GM19463 (cell line): ENCODE data around the gene NTPCR.
A peak's percentile ranks its signal among the peaks of the same experiment; 100 is the strongest.

Experiments
- ATAC-seq: cut with Tn5 transposase; IDR thresholded peaks from one replicate; pipeline ENCODE4 v1.9.1; 2021; ENCODE audit warnings: mild to moderate bottlenecking, moderate library complexity; ENCODE audit not compliant: unreplicated experiment

Gene NTPCR

DNA sequence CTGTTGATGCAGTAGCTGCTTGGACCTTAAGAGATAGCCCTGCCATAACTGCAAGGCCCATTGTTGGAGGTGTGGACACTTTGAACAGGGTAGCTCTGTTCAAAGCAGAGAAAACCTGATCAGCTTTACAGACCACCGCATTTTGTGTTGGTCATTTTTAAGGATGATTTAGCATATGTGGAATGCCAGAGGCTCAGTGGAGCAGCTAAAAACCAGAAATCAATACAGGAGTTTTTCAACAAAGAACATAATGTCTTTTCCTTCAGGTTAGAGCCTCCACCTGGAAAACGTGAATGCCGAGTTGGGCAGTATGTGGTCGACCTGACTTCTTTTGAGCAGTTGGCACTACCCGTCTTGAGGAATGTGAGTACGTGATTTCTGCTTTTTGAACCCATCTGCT lies 5.7 kb downstream of the NTPCR start:
- ATAC-seq: no peak

DNA sequence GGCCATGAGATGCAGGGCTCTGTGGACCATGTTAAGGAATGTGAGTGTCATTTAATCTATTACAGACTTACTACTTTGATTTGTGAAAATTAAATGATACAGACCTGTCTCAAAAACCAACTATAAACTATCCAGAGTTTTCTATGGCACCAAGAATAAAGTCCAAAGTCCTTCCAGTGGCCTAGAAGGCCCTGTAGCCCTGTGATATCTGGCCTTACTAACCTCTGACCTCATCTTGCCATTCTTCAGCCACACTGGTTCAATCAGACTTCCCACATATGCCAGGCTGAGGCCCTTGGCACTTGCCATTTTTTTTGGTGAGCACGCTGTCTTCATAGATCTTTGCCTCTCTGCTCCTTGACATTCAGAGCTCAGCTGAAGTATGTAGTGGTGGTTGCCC lies 7.7 kb downstream of the NTPCR start:
- ATAC-seq: no peak

DNA sequence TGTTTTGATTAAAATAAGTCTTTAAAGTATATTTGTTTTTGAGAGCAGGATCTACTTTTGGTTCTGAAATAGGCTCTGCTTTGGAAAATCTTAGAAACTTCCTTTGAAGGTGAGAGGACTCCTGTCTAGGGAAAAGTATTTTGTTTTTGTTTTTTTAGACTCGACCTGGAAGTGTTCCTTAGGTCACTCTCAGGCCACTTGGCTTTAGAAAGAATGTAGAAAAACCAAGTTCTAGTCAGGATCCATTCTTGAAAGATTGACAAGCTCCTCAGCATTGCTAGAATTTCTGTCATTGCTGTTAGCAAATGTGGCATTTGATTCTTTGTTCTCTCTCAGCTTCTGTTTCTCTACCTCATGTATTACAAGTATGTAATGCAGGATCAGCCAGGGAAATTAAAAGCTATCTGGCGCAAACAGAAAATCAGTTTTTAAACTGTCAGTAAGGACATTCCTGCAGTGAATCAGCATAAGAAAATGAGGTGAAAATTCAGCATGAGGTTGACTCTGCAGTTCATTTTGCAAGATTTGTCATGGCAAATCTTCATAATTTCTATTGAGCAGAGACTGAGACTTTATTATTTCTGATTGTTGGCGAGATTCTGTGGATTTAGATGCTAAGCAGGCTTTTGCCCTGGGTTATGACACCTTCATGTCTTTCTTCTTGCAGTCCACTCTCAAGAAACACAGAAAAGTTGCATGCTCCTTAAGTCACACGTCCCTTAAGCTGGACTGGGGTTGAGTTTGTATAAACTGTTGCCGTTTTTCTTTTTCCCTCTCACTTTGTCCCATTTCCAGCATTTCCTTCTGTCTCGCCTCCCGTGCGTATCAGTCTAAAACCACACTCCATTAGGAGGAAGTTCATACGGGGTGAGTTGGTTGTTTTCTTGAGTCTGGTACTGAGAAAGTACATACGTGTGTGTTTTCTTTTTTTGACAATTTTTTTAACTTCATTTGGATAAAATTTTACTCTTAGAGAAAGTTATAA lies 12.6 kb downstream of the NTPCR start:
- no peak for ATAC-seq

DNA sequence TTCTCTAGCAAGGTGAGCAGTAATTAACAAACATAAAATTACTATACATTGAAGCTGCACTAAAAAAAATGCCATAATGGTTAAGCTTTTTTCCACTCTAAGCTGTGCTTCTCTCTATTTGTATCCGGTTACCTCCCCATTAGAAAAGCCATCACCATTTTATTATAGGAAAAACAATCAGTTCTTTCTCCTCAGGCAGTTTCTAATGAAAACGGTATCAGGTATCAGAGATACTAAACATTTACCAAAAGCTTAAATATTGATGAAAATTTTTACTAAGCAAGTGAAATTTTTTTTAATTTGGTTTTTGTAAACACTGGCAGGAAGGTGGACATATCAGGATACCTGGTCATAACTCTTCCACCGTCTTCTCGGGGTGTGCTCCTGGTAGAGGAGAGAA lies 14.2 kb downstream of the NTPCR start:
- no peak for ATAC-seq

DNA sequence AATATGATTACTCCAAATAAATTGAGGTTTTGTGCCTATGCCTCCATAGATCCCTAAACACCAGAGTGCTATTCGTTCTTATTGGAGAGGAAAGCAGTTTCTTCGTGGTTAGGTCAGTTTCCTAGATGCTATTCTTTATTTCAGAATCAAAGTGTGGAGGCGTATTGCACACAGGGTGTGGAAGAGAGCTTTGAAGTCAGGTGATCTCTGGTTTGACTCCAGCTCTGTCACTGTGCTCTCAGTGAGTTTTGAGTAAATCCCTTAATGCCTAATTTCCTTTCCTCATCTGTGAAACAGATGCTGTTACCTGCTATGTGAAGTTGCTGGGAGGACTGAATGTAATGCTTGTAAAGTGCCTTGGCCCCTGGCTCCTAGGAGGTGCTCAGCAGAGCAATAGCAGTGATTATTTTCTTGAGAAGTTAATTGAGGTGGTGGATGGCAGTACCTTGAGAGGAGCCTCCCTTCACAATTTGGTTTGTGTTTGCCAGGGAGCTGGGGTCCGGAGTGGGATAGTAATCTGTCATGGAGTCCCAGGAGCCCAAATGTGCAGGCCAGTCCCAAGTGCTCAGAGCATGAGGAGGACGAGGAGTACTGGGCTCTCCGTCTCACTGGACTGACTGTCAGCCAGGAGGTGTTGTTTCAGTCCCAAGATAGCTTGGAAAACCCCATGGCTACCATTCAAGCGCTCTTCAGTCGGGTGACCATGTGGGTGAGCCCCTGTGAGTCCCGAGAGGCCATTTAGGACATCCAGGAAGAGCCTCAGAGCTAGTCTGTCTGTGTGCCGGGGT lies 14.9 kb downstream of the NTPCR start:
- peak; percentile 49 for ATAC-seq

DNA sequence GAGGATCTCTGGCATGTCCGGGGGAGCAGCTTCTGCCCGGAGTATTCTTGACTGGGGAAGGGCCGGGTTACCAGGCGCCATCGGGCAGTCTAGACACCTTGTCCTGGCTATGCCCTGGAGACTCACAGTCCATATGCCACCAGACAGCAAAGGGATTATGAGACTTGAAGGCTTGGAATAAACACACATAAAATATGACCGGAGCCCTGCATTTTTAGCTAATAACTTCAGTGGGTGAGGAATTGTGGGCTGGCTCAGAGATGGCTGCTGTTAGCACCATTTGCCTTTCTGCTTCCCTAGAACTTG lies 15.5 kb downstream of the NTPCR start:
- no peak for ATAC-seq

DNA sequence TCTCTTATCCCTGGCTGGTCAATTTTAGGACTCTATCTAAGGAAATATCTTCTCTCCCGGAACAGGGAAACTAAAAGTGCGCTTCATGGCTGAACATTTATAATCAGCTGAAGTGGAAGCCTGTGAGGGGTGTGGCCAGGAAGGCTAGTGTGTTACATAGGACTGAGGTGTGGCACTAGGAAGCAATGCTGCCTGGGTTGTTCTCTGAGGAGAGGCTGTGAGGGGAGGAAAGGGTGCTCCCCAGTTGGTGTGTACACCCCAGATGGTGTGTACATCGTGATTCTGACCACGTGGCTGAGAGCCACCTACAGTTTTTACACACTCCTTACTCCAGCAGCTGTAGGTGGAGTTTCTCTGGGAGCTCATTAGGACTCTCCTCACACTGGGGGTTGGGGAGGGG lies 16.3 kb downstream of the NTPCR start:
- no peak for ATAC-seq

DNA sequence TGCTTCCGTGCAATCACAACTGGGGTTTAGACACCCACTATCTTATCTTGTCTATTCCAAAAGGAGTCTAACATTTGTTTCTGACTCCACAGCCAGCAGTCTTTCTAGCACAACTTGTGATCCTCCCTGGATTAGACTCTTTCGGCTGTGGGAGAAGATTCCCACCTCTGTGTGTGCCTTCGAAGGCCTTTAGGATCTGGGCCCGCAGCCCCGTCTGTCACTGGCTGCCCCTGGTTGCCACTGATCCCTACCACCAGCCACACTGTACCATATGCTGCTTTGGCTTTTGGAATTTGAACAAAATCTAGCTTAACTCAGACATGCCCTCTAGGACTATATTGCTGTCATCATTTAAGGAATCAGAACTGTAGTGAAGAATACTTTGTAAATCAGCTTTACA lies 18.0 kb downstream of the NTPCR start:
- no peak for ATAC-seq

DNA sequence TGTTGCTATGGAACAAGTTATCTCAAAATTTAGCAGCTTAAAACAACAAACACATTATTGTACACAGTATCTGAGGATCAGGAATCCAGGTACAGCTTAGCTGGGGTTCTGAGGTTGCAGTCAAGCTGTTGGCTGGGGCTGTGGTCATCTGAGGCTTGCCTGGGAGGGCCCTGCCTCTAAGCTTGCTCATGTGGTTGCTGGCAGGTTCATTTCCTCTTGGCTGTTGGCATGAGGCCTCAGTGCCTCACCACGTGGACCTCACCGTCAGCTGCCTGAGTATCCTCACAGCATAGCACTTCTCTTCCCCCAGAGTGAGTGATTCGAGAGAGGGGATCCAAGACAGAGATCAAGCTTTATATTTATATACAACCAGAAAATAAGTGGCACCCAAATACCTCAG lies 18.6 kb downstream of the NTPCR start:
- peak; percentile 73 for ATAC-seq

DNA sequence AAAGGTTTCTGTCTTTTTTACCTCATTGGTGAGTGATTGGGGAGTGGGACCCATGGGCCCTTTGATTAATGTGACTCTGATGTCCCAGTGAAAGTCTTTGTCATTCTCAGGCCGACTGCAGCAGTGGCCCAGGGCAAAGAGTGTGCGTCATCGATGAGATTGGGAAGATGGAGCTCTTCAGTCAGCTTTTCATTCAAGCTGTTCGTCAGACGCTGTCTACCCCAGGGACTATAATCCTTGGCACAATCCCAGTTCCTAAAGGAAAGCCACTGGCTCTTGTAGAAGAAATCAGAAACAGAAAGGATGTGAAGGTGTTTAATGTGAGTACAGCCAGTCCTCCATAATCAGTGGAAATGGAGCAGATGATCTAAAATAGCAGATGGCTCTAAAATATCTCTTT lies 19.4 kb downstream of the NTPCR start:
- ATAC-seq: no peak

DNA sequence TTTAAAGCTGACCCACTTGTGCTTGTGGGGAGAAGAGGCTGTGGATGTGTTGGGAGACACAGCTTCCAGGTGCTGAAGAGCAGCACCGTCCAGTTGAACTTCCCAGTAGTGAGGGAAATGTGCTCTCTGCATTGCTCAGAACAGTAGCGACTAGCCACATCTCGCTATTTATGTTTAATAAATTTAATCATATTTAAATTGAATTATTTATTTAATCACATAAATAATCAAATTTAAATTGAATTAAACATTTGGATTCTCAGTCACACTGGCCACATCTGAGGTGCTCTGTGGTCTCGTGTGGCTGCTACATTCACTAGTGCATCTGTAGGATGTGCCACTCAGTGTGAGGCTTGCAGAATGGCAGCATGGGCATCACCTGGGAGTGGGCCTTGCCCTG lies 20.1 kb downstream of the NTPCR start:
- ATAC-seq: no peak

DNA sequence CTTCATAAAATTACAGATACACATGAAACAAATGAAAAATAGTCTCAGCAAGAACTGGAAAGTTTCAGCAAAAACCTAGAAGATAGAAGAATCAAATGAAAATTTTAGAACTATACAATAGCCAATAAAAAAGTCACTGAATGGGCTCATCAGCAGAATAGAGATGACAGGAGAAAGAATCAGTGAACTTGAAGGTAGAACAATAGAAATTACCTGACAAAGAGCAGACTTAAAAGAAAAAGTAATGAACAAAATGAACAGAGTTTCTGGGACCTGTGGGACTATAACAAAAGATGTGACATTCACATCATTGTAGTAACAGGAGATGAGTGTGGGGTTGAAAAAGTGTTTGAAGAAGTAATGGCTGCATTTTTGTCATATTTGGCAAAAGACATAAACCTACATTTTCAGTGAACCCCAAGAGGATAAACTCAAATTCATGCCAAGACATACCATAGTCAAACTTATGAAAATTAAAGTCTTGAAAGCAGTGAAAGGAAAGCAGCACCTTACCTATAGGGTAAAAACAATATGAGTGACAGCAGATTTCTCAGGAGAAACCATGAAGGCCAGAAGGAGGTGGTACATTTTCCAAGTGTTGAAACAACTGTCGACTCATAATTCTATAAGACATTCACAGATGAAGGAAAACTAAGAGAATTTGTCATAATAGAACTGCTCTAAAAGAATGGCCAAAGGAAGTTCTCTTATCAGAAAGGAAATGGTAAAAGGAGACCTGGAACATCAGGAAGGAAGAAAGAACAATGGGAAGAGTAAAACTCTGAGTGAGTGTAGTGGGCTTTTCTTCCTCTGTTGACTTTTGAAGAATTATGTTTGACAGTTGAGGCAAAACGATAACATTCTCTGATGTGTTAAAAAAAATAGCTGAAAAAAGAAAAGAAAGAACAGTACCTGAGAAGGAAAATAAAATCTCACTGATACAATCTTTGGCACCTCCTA lies 23.5 kb downstream of the NTPCR start:
- no peak for ATAC-seq

DNA sequence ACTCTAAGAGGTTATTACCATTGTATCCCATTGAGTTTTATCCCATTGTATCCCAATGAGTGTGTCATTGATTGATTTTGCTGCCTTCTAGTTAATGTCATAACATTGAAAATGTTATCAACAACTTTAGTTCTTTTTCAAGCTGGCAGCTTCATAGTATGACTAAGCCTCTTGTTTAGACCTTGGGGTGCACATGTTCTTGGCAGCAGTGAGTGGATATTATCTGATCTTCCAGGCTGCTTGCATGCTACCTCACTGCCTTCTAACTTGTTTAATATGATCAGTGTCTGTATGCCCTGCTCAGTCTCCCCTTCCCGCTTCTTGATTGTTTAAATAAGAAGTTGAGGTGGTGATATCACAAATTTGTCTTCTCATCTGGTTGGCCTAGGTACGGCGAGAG lies 24.6 kb downstream of the NTPCR start:
- ATAC-seq: no peak

DNA sequence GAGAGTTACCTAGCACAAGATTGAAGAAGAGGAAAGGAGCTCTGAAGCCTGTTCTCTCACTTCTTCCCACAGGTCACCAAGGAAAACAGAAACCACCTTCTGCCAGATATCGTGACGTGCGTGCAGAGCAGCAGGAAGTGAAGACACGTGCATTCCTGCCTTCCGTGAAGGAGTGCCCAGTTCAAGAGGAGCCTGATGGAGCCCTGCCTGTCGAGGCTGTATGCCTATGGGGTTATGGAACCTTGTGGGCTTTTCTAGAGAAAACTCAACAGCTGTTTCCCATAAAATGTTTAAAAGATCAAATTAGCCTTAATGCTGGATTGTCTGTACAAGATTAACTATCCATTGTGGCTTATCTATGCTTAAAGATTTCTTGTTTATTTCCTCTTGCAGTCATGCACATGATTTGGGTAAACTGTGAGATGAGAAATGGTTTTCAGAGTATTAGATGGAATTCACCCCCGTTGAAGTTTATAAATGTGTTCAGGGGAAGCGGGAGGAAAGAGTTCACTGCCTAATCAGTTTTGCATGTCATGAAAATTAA lies 27.8 kb downstream of the NTPCR start:
- ATAC-seq: peak; percentile 65

DNA sequence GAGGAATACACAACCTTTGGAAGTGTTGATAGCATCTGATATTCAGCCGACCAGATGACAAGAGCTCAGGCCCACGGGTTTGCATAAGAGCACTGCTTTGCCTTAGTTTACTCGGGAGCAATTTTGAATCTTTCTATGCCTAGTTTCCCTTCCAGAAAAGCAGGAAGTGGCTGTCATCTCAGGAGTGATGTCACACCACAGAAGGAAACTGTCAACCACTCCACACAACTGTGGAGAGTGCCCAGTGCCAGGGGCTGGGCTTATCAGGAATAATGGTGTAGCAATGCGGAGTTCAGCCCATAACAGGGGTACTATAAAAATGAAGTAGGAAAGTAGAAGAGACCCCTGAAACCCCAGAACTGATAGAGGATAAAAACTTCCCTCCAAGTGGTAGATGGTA lies 28.4 kb downstream of the NTPCR start:
- no peak for ATAC-seq

DNA sequence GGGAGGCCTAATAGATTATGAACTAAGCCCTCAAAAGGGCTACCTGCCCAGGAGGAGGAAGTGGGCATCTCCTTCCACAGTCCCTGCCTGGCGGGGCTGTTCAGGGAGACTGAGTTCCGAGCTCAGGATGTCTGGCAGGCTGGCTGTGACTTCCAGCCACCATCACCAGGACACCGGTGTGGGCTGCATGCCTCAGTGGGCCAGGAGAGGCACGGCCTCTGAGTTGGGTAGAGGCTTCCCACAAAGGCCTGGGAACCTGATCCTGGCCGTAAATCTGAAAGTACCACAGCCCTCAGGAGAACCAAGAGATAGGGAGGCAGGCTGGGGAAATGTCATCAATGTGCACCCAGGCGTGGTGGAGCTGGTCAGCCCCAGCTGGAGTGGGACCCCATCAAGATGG lies 29.1 kb downstream of the NTPCR start:
- ATAC-seq: no peak

DNA sequence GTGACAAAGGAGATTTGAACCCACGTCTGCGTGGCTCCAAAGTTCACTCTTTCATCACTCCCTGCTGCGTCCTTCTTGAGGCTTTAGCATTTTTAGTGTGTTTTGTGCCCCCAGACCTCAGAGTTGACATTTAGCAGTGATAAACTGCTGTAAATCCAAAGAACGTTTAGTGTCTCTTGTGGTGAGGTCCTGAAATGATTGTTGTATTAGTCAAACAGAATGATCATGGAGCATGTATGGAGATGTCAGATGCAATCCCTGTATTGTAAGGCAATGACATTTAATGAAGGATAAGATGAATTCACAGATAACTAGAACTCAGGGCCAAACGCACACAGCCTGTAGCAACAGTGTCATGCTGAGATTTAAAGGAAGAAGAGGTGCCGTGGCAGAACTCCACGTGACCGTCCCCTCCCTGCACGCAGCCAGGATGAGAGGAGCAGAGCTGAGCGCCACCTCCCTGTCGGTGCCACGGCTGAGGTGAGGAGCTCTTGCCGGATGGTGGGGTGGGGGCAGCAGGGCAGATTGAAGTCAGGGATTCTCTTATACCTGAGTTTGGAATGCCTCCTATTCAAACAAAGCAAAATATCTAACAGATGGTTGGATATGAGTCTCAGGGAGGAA lies 30.1 kb downstream of the NTPCR start:
- ATAC-seq: no peak

DNA sequence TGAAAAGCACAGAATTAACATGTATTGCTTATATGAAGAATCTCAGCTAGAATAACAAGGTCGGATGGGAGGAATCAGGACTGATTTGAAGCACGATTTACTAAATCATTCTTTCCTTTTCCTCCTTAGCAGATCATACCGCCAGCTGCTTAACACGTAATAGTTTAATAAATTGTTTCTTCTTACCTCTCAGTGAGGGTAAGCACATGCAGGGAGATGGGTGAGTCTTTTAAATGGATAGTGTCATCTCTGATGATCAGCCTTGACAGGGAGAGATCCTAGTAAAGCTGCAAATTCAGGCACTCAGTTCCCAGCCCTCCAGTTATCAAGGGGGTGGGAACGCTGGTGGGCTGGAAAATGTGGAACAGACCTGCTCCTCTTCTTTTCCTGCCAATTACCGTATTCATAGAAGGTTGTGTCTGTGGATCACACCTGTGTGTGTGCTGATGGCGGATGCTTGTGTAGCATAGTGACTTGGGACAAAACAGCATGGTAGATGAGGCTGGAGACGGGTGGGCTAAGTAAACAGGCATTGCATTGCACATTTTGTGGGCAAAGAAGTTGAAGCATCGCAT lies 30.7 kb downstream of the NTPCR start:
- ATAC-seq: no peak

DNA sequence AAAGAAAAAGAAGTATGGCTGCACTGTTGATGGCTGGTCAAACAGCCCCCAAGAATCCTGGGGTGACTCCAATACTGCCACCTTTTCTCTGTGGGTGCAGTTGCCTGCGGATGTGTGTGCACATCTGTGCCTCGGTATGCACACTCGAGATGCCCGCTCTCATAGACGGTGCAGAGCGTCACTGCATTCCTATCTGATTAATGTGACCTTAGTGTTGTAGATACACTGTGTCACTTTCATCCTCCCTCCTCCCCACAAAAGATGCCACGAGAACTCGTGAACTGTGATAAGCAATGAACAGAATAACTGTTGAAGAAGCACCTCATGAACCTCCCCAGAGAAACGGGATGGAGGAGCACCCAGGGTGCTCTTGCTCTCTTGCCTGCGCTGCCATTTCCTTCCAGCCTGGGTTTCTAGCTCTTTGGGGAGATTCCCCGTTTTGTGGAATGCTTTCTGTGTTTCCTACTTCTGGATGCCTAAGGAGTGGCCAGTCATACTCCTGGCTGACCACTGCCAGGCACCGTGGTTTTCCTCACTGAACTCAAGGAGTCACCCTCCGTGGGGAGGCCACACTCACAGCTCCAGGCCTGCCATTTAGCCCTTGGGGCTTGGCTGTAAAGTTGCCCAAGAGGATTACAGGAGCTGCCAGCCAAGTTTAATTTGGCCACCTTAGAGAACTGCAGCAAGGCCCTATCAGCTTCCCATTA lies 32.0 kb downstream of the NTPCR start:
- no peak for ATAC-seq
